Psoas muscle (tissue), 8 donors: ENCODE measurements around the gene OLFML2A. TPM values are rescaled to one million over a fixed set of nuclear protein-coding genes. Genes with fewer than 3 reads are reported as not detected.

Experiments
- ATAC-seq, 4 donors: fragments of 200-7000 bp; cut with Tn5 transposase; one replicate each; pipeline ENCODE4 v1.9.1; 2020; ENCODE audit warnings: moderate library complexity in 3 of 4, mild to moderate bottlenecking in 2 of 4
- DNase-seq, 2 donors: peaks; one replicate each; pipeline ENCODE4 v3.0.0-alpha.2; 2020
- H3K27ac ChIP-seq: fragments of 200-600 bp; one replicate; pipeline ENCODE4 v1.8.0; 2022
- H3K27me3 ChIP-seq, 3 donors: fragments of 200-600 bp in 1 of 3; one replicate each; pipeline versions ENCODE4 v1.6.1 to v1.8.0; 2013 to 2022; ENCODE audit warnings: low read length in 2 of 3, mild to moderate bottlenecking in 2 of 3, moderate library complexity in 1 of 3; ENCODE audit not compliant: insufficient read depth in 3 of 3
- H3K36me3 ChIP-seq, 2 donors: fragments of 200-600 bp in 1 of 2; one replicate each; pipeline versions ENCODE4 v1.6.1 to v1.8.0; 2013 to 2022; ENCODE audit warnings: low read depth in 1 of 2, mild to moderate bottlenecking in 1 of 2, moderate library complexity in 1 of 2; ENCODE audit not compliant: insufficient read depth in 1 of 2
- H3K4me1 ChIP-seq: fragments of 200-600 bp; one replicate; pipeline ENCODE4 v1.8.0; 2022
- H3K4me3 ChIP-seq: fragments of 200-600 bp; one replicate; pipeline ENCODE4 v1.8.0; 2022; ENCODE audit warnings: mild to moderate bottlenecking
- H3K9me3 ChIP-seq: fragments of 200-600 bp; one replicate; pipeline ENCODE4 v1.8.0; 2022
- CTCF ChIP-seq: fragments of 200-600 bp; IDR thresholded peaks from one replicate; pipeline ENCODE4 v1.8.0; 2022; ENCODE audit warnings: antibody characterized with exemption
- WGBS, 3 donors: extraction: QIAGEN DNeasy Blood & Tissue Kit; methylation state at CpG; one replicate each; pipeline versions ENCODE4 v1.1.6 to v1.1.7; 2013; 5-methylcytosine and 5-hydroxymethylcytosine counted together
- intact Hi-C, 2 donors: fragments of 100-400 bp; cut with DNase I; formaldehyde crosslinking; loops; one replicate each; pipeline versions ENCODE4 v1.11.0 to v1.14.2; 2022
- polyA plus RNA-seq, 3 donors: library from polyadenylated mRNA; stranded (reverse); fragments of 200-250 nt; gene quantifications; one replicate each; pipeline ENCODE4 v1.2.3, GENCODE V29; 2013
- total RNA-seq, 4 donors: library from RNA; stranded (reverse); fragmentation: NEBNext Ultra II Directional in 2 of 4; extraction: Animal tissue kit (Norgen Biotek cat#: 25700) in 2 of 4; gene quantifications; one replicate each; pipeline versions ENCODE4 v1.2.1 to v1.2.4, GENCODE V29; 2021 to 2023
- donor health status: healthy with polysubstance abuse.
- donor health status: DM: no; HTN: no; CAD: no; lungs with moderate emphysema.
- donor health status: Bipolar disorder and iron deficiency.
- donor health status: healthy.
- donor health status: DM: yes; HTN: yes; CAD: no.
- donor health status: DM: no; HTN: no; CAD: no.
- donor health status: DM: no; HTN: no; CAD: no.
- donor health status: DM: yes; HTN: yes; CAD: no.

Gene OLFML2A
- total and polyA plus RNA-seq, 7 donors, result 3.0 to 30.3 (median 7.1) TPM

- ATAC-seq, result no peak
- no peaks in the 10 kb centered on the region for H3K4me1 ChIP-seq
- no peak overlapping the region for H3K4me3 ChIP-seq
- no peaks in the 10 kb centered on the region for H3K9me3 ChIP-seq
- intact Hi-C loops, result no loop called here
- no peaks in the 10 kb centered on the region for H3K27me3 ChIP-seq
- DNase-seq, result no peak
- no peak overlapping the region for H3K27ac ChIP-seq
- WGBS, 3 donors, result 71 to 73% (median 72%) methylated on average over 3 of the region's 3 CpGs
- no peak for TF ChIP-seq CTCF
- H3K36me3 ChIP-seq, result no peaks in the 10 kb centered on the region
Observed at GRCh38 chr9:124755061-124755460, 21.9 kb upstream of the OLFML2A start.

GRCh38 chr9:124756011-124756410 is 20.9 kb upstream of the OLFML2A start:
- no peak for ATAC-seq
- Histone ChIP-seq H3K36me3 (no peaks in the 10 kb centered on the region), H3K27ac (no peak overlapping the region), H3K9me3 (no peaks in the 10 kb centered on the region), H3K4me1 (no peaks in the 10 kb centered on the region), H3K27me3 (no peaks in the 10 kb centered on the region), H3K4me3 (no peak overlapping the region)
- DNase-seq, result no peak
- TF ChIP-seq CTCF, result no peak
- intact Hi-C loops, result no loop called here
- WGBS, 3 donors, result 97 to 99% (median 97%) methylated on average over 2 of the region's 2 CpGs

GRCh38 chr9:124757616-124758015 is 19.3 kb upstream of the OLFML2A start:
- H3K27me3 ChIP-seq, result no peaks in the 10 kb centered on the region
- no peaks in the 10 kb centered on the region for H3K4me1 ChIP-seq
- ATAC-seq, result no peak
- H3K9me3 ChIP-seq, result no peaks in the 10 kb centered on the region
- 78 to 82% (median 82%) methylated on average over 6 of the region's 6 CpGs for WGBS, 3 donors
- no peak for DNase-seq
- no peak for TF ChIP-seq CTCF
- H3K27ac ChIP-seq, result no peak overlapping the region
- intact Hi-C loops, result no loop called here
- no peaks in the 10 kb centered on the region for H3K36me3 ChIP-seq
- no peak overlapping the region for H3K4me3 ChIP-seq

- Histone ChIP-seq H3K36me3 (no peaks in the 10 kb centered on the region), H3K27ac (no peak overlapping the region), H3K4me1 (no peaks in the 10 kb centered on the region), H3K4me3 (no peak overlapping the region), H3K9me3 (no peaks in the 10 kb centered on the region), H3K27me3 (no peaks in the 10 kb centered on the region)
- intact Hi-C loops, result no loop called here
- TF ChIP-seq CTCF, result no peak
- WGBS, 3 donors, result 54 to 63% (median 59%) methylated on average over 3 of the region's 3 CpGs
- no peak for ATAC-seq
- no peak for DNase-seq
Observed at GRCh38 chr9:124758061-124758460, 18.9 kb upstream of the OLFML2A start.

DNA sequence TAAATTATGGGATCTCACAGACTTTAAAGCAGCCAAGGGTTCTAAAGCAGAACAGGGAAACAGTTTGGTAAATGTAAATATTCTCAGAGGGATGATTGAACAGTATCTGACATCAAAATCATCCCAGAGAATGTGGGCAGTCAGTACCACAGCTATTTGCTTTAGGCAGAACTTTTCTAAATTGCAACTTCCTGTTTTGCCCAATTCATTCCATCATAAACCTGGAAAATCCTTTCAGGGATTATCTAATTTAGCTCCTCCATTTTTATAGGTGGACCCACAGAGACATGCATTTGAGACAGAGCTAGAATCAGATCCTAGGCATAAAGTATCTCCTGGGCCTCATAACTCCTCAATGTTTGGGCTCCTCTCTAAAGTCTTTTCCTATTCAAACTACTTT is 18.2 kb upstream of the OLFML2A start:
- Histone ChIP-seq H3K27me3 (no peaks in the 10 kb centered on the region), H3K4me3 (no peak overlapping the region)

More for the DNA sequence above, 18.2 kb upstream of the OLFML2A start:
- intact Hi-C loops, result no loop called here
- ATAC-seq (no peak), DNase-seq (no peak)
- H3K36me3 ChIP-seq, result no peaks in the 10 kb centered on the region
- no peak overlapping the region for H3K27ac ChIP-seq
- H3K9me3 ChIP-seq, result no peaks in the 10 kb centered on the region
- no peaks in the 10 kb centered on the region for H3K4me1 ChIP-seq
- no peak for TF ChIP-seq CTCF
